ENCODE measurements around the gene ST7.
"Not testable (repeated sequence)": the region's sequence is repeated elsewhere in the genome, so short reads cannot be mapped to it uniquely, and the experiment has no call there.

The ST7 gene

DNA sequence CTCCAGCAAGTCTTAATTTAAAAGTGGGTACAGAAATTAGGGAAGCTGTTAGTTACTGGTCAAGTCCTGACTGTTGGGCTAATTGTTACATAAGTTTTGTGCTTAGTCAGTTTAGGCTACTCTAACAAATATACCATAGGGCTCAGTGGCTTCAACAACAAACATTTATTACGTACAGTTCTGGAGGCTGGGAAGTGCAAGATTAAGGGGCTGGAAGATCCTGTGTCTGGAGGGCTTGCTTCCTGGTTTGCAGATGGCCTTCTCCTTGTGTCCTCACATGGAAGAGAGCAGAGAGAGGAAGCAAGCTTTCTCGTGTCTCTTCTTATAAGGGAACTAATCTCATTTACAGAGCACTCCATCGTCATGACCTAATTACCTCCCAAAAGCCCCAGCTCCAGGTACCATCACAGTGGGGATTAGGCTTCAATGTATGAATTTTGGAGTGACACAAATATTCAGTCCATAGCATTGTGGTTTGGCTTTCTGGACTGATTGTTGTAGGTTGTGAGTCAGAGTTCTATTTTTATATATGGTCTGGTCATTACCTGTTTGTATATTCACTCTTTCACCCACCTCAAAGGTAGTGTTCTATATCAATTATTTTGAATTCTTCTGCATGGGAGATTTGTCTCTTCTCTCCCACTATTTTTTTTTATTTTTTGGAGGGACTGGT, 17.1 kb downstream of the ST7 start:
- H3K4me2 ChIP-seq (ENCODE audit: low read depth, low read length, poor library complexity, severe bottlenecking), result no peak overlapping the region
- no peaks in the 10 kb centered on the region for H4K20me1 ChIP-seq (ENCODE audit: insufficient read depth, low read length, poor library complexity, severe bottlenecking)
- H3F3A ChIP-seq (ENCODE audit: low read depth), result no peaks in the 10 kb centered on the region
- H3K9me2 ChIP-seq (replicated peaks; ENCODE audit: low read depth, low read length), result no peaks in the 10 kb centered on the region
- H3K79me2 ChIP-seq (ENCODE audit: insufficient read depth, low read length), result no peaks in the 10 kb centered on the region
- no peaks in the 10 kb centered on the region for H3K36me3 ChIP-seq (ENCODE audit: insufficient read depth, low read length)
- no peak overlapping the region for H2AFZ ChIP-seq (ENCODE audit: low read length)
- peaks cover 6% of the 10 kb centered on the region for H3K4me1 ChIP-seq (ENCODE audit: insufficient read depth, low read length, poor library complexity, severe bottlenecking)
- TF ChIP-seq EZH2phosphoT487 (IDR thresholded peaks at IDR 0.05; ENCODE audit: borderline replicate concordance), result no peak
- TF ChIP-seq, protein P1, sequence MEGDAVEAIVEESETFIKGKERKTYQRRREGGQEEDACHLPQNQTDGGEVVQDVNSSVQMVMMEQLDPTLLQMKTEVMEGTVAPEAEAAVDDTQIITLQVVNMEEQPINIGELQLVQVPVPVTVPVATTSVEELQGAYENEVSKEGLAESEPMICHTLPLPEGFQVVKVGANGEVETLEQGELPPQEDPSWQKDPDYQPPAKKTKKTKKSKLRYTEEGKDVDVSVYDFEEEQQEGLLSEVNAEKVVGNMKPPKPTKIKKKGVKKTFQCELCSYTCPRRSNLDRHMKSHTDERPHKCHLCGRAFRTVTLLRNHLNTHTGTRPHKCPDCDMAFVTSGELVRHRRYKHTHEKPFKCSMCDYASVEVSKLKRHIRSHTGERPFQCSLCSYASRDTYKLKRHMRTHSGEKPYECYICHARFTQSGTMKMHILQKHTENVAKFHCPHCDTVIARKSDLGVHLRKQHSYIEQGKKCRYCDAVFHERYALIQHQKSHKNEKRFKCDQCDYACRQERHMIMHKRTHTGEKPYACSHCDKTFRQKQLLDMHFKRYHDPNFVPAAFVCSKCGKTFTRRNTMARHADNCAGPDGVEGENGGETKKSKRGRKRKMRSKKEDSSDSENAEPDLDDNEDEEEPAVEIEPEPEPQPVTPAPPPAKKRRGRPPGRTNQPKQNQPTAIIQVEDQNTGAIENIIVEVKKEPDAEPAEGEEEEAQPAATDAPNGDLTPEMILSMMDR (conservative IDR thresholded peaks at IDR 0.05; ENCODE audit: low read length), result no peak
- H3K4me3 ChIP-seq (ENCODE audit: low read length, poor library complexity, severe bottlenecking), result no peak overlapping the region
- no peak overlapping the region for H3K9ac ChIP-seq (ENCODE audit: low read depth, low read length, poor library complexity, severe bottlenecking)
- H3K27me3 ChIP-seq (ENCODE audit: insufficient read depth, low read length, poor library complexity, severe bottlenecking), result no peaks in the 10 kb centered on the region
- H3K9me3 ChIP-seq (ENCODE audit: insufficient read depth, low read depth, low read length), result no peaks in the 10 kb centered on the region

DNA sequence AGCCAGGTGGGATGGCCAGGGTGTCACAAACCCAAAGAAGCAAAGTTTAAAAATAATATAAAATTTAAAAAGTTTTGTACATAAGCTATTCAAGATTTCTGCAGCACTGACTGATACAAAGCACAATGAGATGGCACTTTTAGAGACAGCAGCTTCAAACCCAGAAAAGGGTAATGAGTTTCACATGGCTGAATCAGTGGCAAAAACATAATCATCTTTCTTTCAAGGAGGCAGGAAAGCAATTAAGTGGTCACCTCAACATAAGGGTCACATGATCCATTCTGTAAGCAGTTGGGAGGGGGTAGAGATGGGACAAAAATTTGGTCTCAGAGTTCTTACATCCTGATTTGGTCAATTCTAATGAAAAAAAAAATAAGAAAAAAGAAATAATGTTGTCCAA, 17.9 kb downstream of the ST7 start:
- H3K79me2 ChIP-seq (ENCODE audit: insufficient read depth, low read length); H3K9me2 ChIP-seq (replicated peaks; ENCODE audit: low read depth, low read length); H3K4me1 ChIP-seq (ENCODE audit: insufficient read depth, low read length, poor library complexity, severe bottlenecking); H4K20me1 ChIP-seq (ENCODE audit: insufficient read depth, low read length, poor library complexity, severe bottlenecking); H2AFZ ChIP-seq (ENCODE audit: low read length); H3K9me3 ChIP-seq (ENCODE audit: insufficient read depth, low read depth, low read length); H3K36me3 ChIP-seq (ENCODE audit: insufficient read depth, low read length); H3K9ac ChIP-seq (ENCODE audit: low read depth, low read length, poor library complexity, severe bottlenecking); H3K27me3 ChIP-seq (ENCODE audit: insufficient read depth, low read length, poor library complexity, severe bottlenecking); H3F3A ChIP-seq (ENCODE audit: low read depth); H3K4me3 ChIP-seq (ENCODE audit: low read length, poor library complexity, severe bottlenecking); H3K4me2 ChIP-seq (ENCODE audit: low read depth, low read length, poor library complexity, severe bottlenecking): not testable (repeated sequence)

DNA sequence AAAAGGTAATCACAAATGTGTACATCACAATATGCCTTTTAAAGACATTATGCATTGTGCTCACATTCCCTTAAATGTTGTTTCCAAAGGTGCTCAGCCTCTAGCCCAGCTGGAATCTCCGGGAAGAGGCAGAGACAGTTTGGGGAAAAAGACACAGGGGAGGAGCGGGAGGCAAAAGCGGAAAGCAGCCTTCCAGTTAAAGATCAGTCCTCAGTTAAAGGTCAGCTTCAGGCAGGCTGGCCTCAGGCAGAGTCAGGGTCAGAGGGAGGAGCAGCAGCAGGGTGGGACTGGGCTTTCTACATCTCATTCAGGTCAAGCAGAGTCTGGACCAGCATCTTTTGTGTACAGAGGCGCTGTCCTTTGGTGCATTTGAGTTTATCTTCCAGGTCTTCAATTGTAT, 18.6 kb downstream of the ST7 start:
- H3K79me2 ChIP-seq (ENCODE audit: insufficient read depth, low read length), result no peaks in the 10 kb centered on the region
- no peak overlapping the region for H3K4me3 ChIP-seq (ENCODE audit: low read length, poor library complexity, severe bottlenecking)
- peaks cover 6% of the 10 kb centered on the region for H3K4me1 ChIP-seq (ENCODE audit: insufficient read depth, low read length, poor library complexity, severe bottlenecking)
- no peaks in the 10 kb centered on the region for H3F3A ChIP-seq (ENCODE audit: low read depth)
- no peaks in the 10 kb centered on the region for H3K9me3 ChIP-seq (ENCODE audit: insufficient read depth, low read depth, low read length)
- no peak for TF ChIP-seq EZH2phosphoT487 (IDR thresholded peaks at IDR 0.05; ENCODE audit: borderline replicate concordance)
- TF ChIP-seq, protein P1 (conservative IDR thresholded peaks at IDR 0.05; ENCODE audit: low read length), result no peak
- no peaks in the 10 kb centered on the region for H3K9me2 ChIP-seq (replicated peaks; ENCODE audit: low read depth, low read length)
- H4K20me1 ChIP-seq (ENCODE audit: insufficient read depth, low read length, poor library complexity, severe bottlenecking), result no peaks in the 10 kb centered on the region
- no peaks in the 10 kb centered on the region for H3K36me3 ChIP-seq (ENCODE audit: insufficient read depth, low read length)
- no peak overlapping the region for H3K4me2 ChIP-seq (ENCODE audit: low read depth, low read length, poor library complexity, severe bottlenecking)
- no peaks in the 10 kb centered on the region for H3K27me3 ChIP-seq (ENCODE audit: insufficient read depth, low read length, poor library complexity, severe bottlenecking)
- no peak overlapping the region for H3K9ac ChIP-seq (ENCODE audit: low read depth, low read length, poor library complexity, severe bottlenecking)
- H2AFZ ChIP-seq (ENCODE audit: low read length), result 0 out of 2 replicates have a peak overlapping the region, but pooled peaks have one; percentile 12

DNA sequence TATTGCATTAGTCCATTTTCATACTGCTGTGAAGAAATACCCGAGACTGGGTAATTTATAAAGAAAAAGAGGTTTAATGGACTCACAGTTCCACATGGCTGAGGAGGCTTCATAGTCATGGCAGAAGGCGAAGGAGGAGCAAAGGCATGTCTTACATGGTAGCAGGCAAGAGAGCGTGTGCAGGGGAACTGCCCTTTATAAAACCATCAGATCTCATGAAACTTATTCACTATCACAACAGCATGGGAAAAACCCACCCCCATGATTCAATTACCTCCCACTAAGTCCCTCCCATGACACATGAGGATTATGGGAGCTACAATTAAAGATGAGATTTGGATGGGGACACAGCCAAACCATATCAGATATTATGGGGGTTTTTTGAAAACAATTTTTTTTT, 21.7 kb downstream of the ST7 start:
- not testable (repeated sequence) for H3K27me3 ChIP-seq (ENCODE audit: insufficient read depth, low read length, poor library complexity, severe bottlenecking); H3K9me2 ChIP-seq (replicated peaks; ENCODE audit: low read depth, low read length); H3K4me1 ChIP-seq (ENCODE audit: insufficient read depth, low read length, poor library complexity, severe bottlenecking); H3F3A ChIP-seq (ENCODE audit: low read depth); H3K79me2 ChIP-seq (ENCODE audit: insufficient read depth, low read length); H3K9me3 ChIP-seq (ENCODE audit: insufficient read depth, low read depth, low read length); H4K20me1 ChIP-seq (ENCODE audit: insufficient read depth, low read length, poor library complexity, severe bottlenecking); H3K36me3 ChIP-seq (ENCODE audit: insufficient read depth, low read length); H2AFZ ChIP-seq (ENCODE audit: low read length); H3K4me3 ChIP-seq (ENCODE audit: low read length, poor library complexity, severe bottlenecking); H3K9ac ChIP-seq (ENCODE audit: low read depth, low read length, poor library complexity, severe bottlenecking); H3K4me2 ChIP-seq (ENCODE audit: low read depth, low read length, poor library complexity, severe bottlenecking)
